Left lung (tissue), 10 donors: ENCODE data around the gene GIT2. TPM values are rescaled to one million over a fixed set of nuclear protein-coding genes. Genes with fewer than 3 reads are reported as not detected.

ENCODE experiments used
- ATAC-seq: fragments of 200-7000 bp; cut with Tn5 transposase; one replicate; pipeline ENCODE4 v1.9.1; 2020; ENCODE audit warnings: moderate library complexity
- DNase-seq, 4 donors: peaks; one replicate each; pipeline ENCODE4 v3.0.0-alpha.2; 2013 to 2020
- H3K27ac ChIP-seq, 2 donors: fragments of 200-600 bp; sonication (generic) in 1 of 2; one replicate each; pipeline versions ENCODE4 v1.5.0 to v1.8.0; 2020 to 2021
- H3K27me3 ChIP-seq, 2 donors: fragments of 200-600 bp; sonication (generic) in 1 of 2; one replicate each; pipeline versions ENCODE4 v1.5.0 to v1.8.0; 2020 to 2021
- H3K36me3 ChIP-seq, 2 donors: fragments of 200-600 bp; sonication (generic) in 1 of 2; one replicate each; pipeline versions ENCODE4 v1.5.0 to v1.8.0; 2020 to 2021
- H3K4me1 ChIP-seq, 2 donors: fragments of 200-600 bp; one replicate each; pipeline ENCODE4 v1.8.0; 2021
- H3K4me3 ChIP-seq, 2 donors: fragments of 200-600 bp; sonication (generic) in 1 of 2; one replicate each; pipeline versions ENCODE4 v1.5.0 to v1.8.0; 2020 to 2021; ENCODE audit warnings: mild to moderate bottlenecking in 1 of 2
- H3K9me3 ChIP-seq, 2 donors: fragments of 200-600 bp; sonication (generic) in 1 of 2; one replicate each; pipeline versions ENCODE4 v1.5.0 to v1.8.0; 2020 to 2021
- CTCF ChIP-seq, 2 donors: fragments of 200-600 bp; sonication (generic) in 1 of 2; IDR thresholded peaks; one replicate each; pipeline versions ENCODE4 v1.5.0 to v1.8.0; 2021; ENCODE audit warnings: antibody characterized with exemption in 2 of 2
- intact Hi-C, 2 donors: fragments of 100-400 bp; cut with DNase I; formaldehyde crosslinking; loops; one replicate each; pipeline versions ENCODE4 v1.11.2 to v1.14.2; 2022
- polyA plus RNA-seq, 6 donors: library from polyadenylated mRNA; unstranded; fragments of 120-200 nt; gene quantifications; one replicate each; pipeline ENCODE4 v1.2.1, GENCODE V29; 2013; ENCODE audit not compliant: insufficient read length in 6 of 6
- total RNA-seq, 2 donors: library from RNA; stranded (reverse); fragmentation: NEBNext Ultra II Directional; extraction: Animal tissue kit (Norgen Biotek cat#: 25700); gene quantifications; one replicate each; pipeline ENCODE4 v1.2.1, GENCODE V29; 2021
- donor health status: DM: no; HTN: yes; CAD: no.
- donor health status: DM: no; HTN: no; CAD: no.

The GIT2 gene
- total and polyA plus RNA-seq, 8 donors, result 42.7 to 72.7 (median 56.2) TPM

DNA sequence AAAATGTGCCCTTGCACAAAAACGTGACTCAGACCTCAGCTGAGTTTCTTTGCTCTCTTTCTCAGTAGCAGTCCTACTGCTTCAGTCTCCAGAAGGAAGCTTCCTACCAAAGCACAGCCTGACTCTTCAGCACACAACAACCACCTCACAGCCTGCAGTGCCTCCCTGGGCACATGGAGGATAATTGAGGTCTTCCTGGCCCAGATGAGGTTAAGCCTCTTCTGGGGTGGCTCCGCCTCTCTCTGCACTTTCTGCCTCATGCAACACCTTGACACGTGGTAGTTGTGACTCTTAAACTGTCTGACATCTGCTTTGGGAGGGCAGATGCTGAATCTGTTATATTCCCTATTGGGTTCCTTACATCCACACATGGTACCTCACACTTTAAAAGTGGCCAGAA, 33.8 kb downstream of the GIT2 start:
- Histone ChIP-seq H3K4me3 (no peak overlapping the region), H3K4me1 (peaks cover 0 to 4% of the 10 kb centered on the region in 2 donors), H3K27me3 (no peaks in the 10 kb centered on the region), H3K9me3 (no peaks in the 10 kb centered on the region), H3K36me3 (peaks cover 0 to 95% of the 10 kb centered on the region in 2 donors), H3K27ac (no peak overlapping the region)
- ATAC-seq, result no peak
- DNase-seq, result no peak
- intact Hi-C loops, result no loop called here
- TF ChIP-seq CTCF (IDR thresholded peaks at IDR 0.05), result no peak

GRCh38 chr12:109961612-109962011, 34.6 kb downstream of the GIT2 start:
- Histone ChIP-seq H3K27me3 (no peaks in the 10 kb centered on the region), H3K27ac (peak overlapping the region in 1 of 2 donors; percentile 14), H3K9me3 (no peaks in the 10 kb centered on the region), H3K36me3 (peaks cover 0 to 96% of the 10 kb centered on the region in 2 donors), H3K4me1 (peaks cover 0 to 4% of the 10 kb centered on the region in 2 donors), H3K4me3 (no peak overlapping the region)
- ATAC-seq (no peak), DNase-seq (no peak)
- intact Hi-C loops, result no loop called here
- no peak for TF ChIP-seq CTCF (IDR thresholded peaks at IDR 0.05)

GRCh38 chr12:109961201-109961600, 35.0 kb downstream of the GIT2 start:
- H3K27me3 ChIP-seq, result no peaks in the 10 kb centered on the region
- TF ChIP-seq CTCF (IDR thresholded peaks at IDR 0.05), result no peak
- no peak for ATAC-seq
- no peak overlapping the region for H3K27ac ChIP-seq
- peaks cover 0 to 4% of the 10 kb centered on the region in 2 donors for H3K4me1 ChIP-seq
- H3K9me3 ChIP-seq, result no peaks in the 10 kb centered on the region
- DNase-seq, result no peak
- intact Hi-C loops, result no loop called here
- peaks cover 0 to 96% of the 10 kb centered on the region in 2 donors for H3K36me3 ChIP-seq
- no peak overlapping the region for H3K4me3 ChIP-seq

DNA sequence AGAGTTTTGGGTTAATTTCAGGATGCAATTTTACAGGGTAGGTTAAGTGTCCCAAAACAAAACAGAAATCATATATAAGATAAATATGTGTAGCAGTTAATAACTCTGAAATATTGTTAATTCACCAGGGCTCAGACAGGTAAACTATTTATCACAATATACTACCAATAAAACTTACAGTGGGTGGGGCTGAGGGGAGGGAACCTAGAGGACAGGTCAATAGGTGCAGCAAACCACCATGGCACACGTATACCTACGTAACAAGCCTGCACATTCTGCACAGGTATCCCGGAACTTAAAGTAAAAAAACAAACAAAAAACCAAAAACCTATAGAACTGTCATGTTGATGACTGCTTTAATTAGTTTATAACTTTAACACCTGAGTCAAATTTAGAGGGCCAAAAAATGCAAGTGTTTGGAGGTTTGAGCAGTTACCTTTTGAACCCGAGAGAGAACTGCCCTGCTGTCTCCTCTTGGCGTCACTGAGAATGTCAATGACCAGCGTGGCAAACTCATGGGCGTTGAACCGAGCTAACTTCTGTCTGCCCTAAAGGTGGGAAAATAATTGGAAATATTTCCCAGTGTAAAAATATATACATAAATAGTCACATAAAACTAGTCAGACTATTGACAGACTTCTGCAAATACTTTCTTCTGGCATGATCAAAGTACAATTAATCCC, 36.6 kb downstream of the GIT2 start:
- H3K36me3 ChIP-seq, result peaks cover 0 to 98% of the 10 kb centered on the region in 2 donors
- H3K27me3 ChIP-seq, result no peaks in the 10 kb centered on the region
- H3K9me3 ChIP-seq, result no peaks in the 10 kb centered on the region
- no peak overlapping the region for H3K27ac ChIP-seq
- DNase-seq, result no peak
- no peak overlapping the region for H3K4me3 ChIP-seq
- TF ChIP-seq CTCF (IDR thresholded peaks at IDR 0.05), result no peak
- peaks cover 0 to 4% of the 10 kb centered on the region in 2 donors for H3K4me1 ChIP-seq
- ATAC-seq, result no peak
- intact Hi-C loops, result no loop called here

DNA sequence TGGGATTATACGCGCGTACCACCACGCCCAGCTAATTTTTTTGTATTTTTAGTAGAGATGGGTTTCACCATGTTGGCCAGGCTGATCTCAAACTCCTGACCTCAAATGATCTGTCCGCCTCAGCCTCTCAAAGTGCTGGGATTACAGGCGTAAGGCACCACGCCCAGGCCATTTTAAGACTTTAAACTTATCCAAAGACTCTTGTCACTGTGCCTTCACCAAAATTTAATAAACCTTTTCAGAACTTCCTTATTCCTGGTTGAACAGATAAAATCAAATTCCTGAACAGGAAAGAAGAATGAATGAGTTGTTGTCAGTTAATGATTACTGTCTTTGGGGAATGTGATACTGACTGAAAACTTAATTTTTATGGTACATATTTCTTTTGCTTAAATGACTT, 37.8 kb downstream of the GIT2 start:
- intact Hi-C loops, result no loop called here

More for the DNA sequence above, 37.8 kb downstream of the GIT2 start:
- Histone ChIP-seq H3K4me3 (no peak overlapping the region), H3K27ac (no peak overlapping the region), H3K36me3 (peaks cover 0 to 100% of the 10 kb centered on the region in 2 donors), H3K4me1 (peaks cover 0 to under 1% of the 10 kb centered on the region in 2 donors), H3K9me3 (no peaks in the 10 kb centered on the region), H3K27me3 (no peaks in the 10 kb centered on the region)
- no peak for TF ChIP-seq CTCF (IDR thresholded peaks at IDR 0.05)
- no peak for DNase-seq
- no peak for ATAC-seq
